H1 (cell line): ENCODE results near the gene ERVMER34-1.

Source experiments
- EP300 ChIP-seq, 2 experiments: IDR thresholded peaks; 1 replicate in 1 of 2; 2 replicates in 1 of 2; pipeline ENCODE4 v1.6.1; 2011 to 2012; ENCODE audit warnings: low read depth in 2 of 2, low read length in 2 of 2, mild to moderate bottlenecking in 2 of 2, borderline replicate concordance in 1 of 2, inconsistent platforms in 1 of 2, moderate library complexity in 1 of 2
- EZH2 ChIP-seq: fragments of 200-600 bp; sonication (generic); IDR thresholded peaks from 2 replicates; pipeline ENCODE4 v1.7.1; 2012; ENCODE audit warnings: low read depth, mild to moderate bottlenecking, moderate library complexity, low read length, inconsistent platforms; ENCODE audit not compliant: severe bottlenecking
- JUND ChIP-seq: IDR thresholded peaks from 2 replicates; pipeline ENCODE4 v1.6.1; 2011; ENCODE audit warnings: mild to moderate bottlenecking, improper control_type of control experiment, low read length
- POLR2A ChIP-seq, 2 experiments: IDR thresholded peaks; 1 replicate in 1 of 2; 2 replicates in 1 of 2; pipeline ENCODE4 v1.6.1; 2011; ENCODE audit warnings: low read depth in 2 of 2, low read length in 2 of 2, mild to moderate bottlenecking in 2 of 2; ENCODE audit errors: control extremely low read depth in 1 of 2
- SIN3A ChIP-seq, 2 experiments: IDR thresholded peaks in 1 of 2; conservative IDR thresholded peaks in 1 of 2; 2 replicates each; pipeline ENCODE4 v1.6.1; 2011 to 2012; ENCODE audit warnings: low read length in 2 of 2, improper control_type of control experiment in 1 of 2, low read depth in 1 of 2, mild to moderate bottlenecking in 1 of 2
- SIX5 ChIP-seq: IDR thresholded peaks from 2 replicates; pipeline ENCODE4 v1.6.1; 2011; ENCODE audit warnings: mild to moderate bottlenecking, low read depth, low read length
- SP1 ChIP-seq: IDR thresholded peaks from 2 replicates; pipeline ENCODE4 v1.6.1; 2011; ENCODE audit warnings: low read depth, low read length
- SUZ12 ChIP-seq: fragments of 200-600 bp; sonication (generic); IDR thresholded peaks from 2 replicates; pipeline ENCODE4 v1.6.1; 2012; ENCODE audit warnings: mild to moderate bottlenecking, inconsistent platforms, low read length, moderate library complexity, mixed read lengths
- TAF1 ChIP-seq: IDR thresholded peaks from 2 replicates; pipeline ENCODE4 v1.6.1; 2011; ENCODE audit warnings: mild to moderate bottlenecking, low read depth, low read length
- TF ChIP-seq, protein P1 (sequence below): IDR thresholded peaks from 2 replicates; pipeline ENCODE4 v1.6.1; 2012; ENCODE audit warnings: inconsistent platforms
- TF ChIP-seq, protein P2 (sequence below), 3 experiments: IDR thresholded peaks; 1 replicate in 2 of 3; 2 replicates in 1 of 3; pipeline versions ENCODE4 v1.5.1 to v1.6.1; 2011; ENCODE audit warnings: low read length in 3 of 3, mild to moderate bottlenecking in 3 of 3, inconsistent platforms in 2 of 3, low read depth in 1 of 3, moderate library complexity in 1 of 3; ENCODE audit not compliant: insufficient read depth in 1 of 3; ENCODE audit errors: control extremely low read depth in 1 of 3
- TF ChIP-seq, protein P3 (sequence below): IDR thresholded peaks from 2 replicates; pipeline ENCODE4 v1.6.1; 2011; ENCODE audit warnings: low read depth, mild to moderate bottlenecking, low read length; ENCODE audit not compliant: insufficient read depth

GRCh38 chr4:52714597-52715254 lies 36.5 kb downstream of the ERVMER34-1 start:
- no peak for TF ChIP-seq EZH2
- peak in 1 of 2 experiments; percentile 14; a peak in 1 of 3 replicates for TF ChIP-seq POLR2A (IDR thresholded peaks at IDR 0.05; ENCODE audit: control extremely low read depth in 1 of 2, low read depth in 2 of 2, low read length in 2 of 2)
- TF ChIP-seq, protein P1, sequence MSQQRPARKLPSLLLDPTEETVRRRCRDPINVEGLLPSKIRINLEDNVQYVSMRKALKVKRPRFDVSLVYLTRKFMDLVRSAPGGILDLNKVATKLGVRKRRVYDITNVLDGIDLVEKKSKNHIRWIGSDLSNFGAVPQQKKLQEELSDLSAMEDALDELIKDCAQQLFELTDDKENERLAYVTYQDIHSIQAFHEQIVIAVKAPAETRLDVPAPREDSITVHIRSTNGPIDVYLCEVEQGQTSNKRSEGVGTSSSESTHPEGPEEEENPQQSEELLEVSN, result no peak
- TF ChIP-seq, protein P2, sequence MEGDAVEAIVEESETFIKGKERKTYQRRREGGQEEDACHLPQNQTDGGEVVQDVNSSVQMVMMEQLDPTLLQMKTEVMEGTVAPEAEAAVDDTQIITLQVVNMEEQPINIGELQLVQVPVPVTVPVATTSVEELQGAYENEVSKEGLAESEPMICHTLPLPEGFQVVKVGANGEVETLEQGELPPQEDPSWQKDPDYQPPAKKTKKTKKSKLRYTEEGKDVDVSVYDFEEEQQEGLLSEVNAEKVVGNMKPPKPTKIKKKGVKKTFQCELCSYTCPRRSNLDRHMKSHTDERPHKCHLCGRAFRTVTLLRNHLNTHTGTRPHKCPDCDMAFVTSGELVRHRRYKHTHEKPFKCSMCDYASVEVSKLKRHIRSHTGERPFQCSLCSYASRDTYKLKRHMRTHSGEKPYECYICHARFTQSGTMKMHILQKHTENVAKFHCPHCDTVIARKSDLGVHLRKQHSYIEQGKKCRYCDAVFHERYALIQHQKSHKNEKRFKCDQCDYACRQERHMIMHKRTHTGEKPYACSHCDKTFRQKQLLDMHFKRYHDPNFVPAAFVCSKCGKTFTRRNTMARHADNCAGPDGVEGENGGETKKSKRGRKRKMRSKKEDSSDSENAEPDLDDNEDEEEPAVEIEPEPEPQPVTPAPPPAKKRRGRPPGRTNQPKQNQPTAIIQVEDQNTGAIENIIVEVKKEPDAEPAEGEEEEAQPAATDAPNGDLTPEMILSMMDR (IDR thresholded peaks at IDR 0.05; ENCODE audit: control extremely low read depth in 1 of 3, insufficient read depth in 1 of 3, low read depth in 1 of 3, low read length in 3 of 3), result no peak
- TF ChIP-seq, protein P3, sequence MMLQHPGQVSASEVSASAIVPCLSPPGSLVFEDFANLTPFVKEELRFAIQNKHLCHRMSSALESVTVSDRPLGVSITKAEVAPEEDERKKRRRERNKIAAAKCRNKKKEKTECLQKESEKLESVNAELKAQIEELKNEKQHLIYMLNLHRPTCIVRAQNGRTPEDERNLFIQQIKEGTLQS, result no peak
- no peak for TF ChIP-seq SUZ12
- no peak for TF ChIP-seq SP1
- no peak for TF ChIP-seq EP300 (IDR thresholded peaks at IDR 0.05; ENCODE audit: borderline replicate concordance in 1 of 2, low read depth in 2 of 2, low read length in 2 of 2)
- TF ChIP-seq SIN3A (conservative IDR thresholded peaks at IDR 0.05 in 1 of 2, IDR thresholded peaks at IDR 0.05 in 1 of 2; ENCODE audit: low read depth in 1 of 2, low read length in 2 of 2), result no peak
- no peak for TF ChIP-seq JUND
- TF ChIP-seq SIX5, result no peak
- no peak for TF ChIP-seq TAF1
